D721Med (cell line): Measurements from ENCODE around the gene RAI1.

Source experiments
- DNase-seq: peaks from one replicate; pipeline ENCODE4 v3.0.0; 2011; ENCODE audit warnings: low spot score; ENCODE audit not compliant: insufficient read length
- FAIRE-seq: peaks from 2 replicates; lab custom pipeline; 2011; peaks lifted over from hg19 to GRCh38; lab: Jason Lieb, UNC
- CTCF ChIP-seq: IDR thresholded peaks from 2 replicates; pipeline ENCODE4 v1.5.1; 2012; ENCODE audit warnings: mild to moderate bottlenecking, control low read depth; ENCODE audit not compliant: insufficient read depth; ENCODE audit errors: missing control alignments

Gene RAI1

GRCh38 chr17:17709815-17710321 lies 28.6 kb downstream of the RAI1 start:
- FAIRE-seq = no peak
- no peak for TF ChIP-seq CTCF

GRCh38 chr17:17710355-17710727 lies 29.1 kb downstream of the RAI1 start:
- FAIRE-seq (no peak), DNase-seq (no peak)
- TF ChIP-seq CTCF = no peak

More at GRCh38 chr17:17709815-17710321, 28.6 kb downstream of the RAI1 start:
- no peak for DNase-seq

- TF ChIP-seq CTCF = no peak
- no peak for FAIRE-seq
- no peak for DNase-seq
Measured at GRCh38 chr17:17710728-17711541, 29.7 kb downstream of the RAI1 start.

GRCh38 chr17:17711641-17712162 lies 30.4 kb downstream of the RAI1 start:
- DNase-seq (no peak), FAIRE-seq (no peak)
- no peak for TF ChIP-seq CTCF

GRCh38 chr17:17712268-17712924 lies 31.1 kb downstream of the RAI1 start:
- DNase-seq (no peak), FAIRE-seq (no peak)
- TF ChIP-seq CTCF = no peak

GRCh38 chr17:17713839-17714238 lies 32.6 kb downstream of the RAI1 start:
- FAIRE-seq = no peak
- no peak for TF ChIP-seq CTCF
- DNase-seq = no peak
